Lung (tissue), 12 donors: ENCODE measurements around the gene TEX2. TPM values are rescaled to one million over a fixed set of nuclear protein-coding genes. Genes with fewer than 3 reads are reported as not detected.
A peak's percentile ranks its signal among the peaks of the same experiment; 100 is the strongest.

Experiments used
- ATAC-seq: fragments of 200-7000 bp; cut with Tn5 transposase; one replicate; pipeline ENCODE4 v1.9.1; 2020; ENCODE audit warnings: moderate number of reproducible peaks; ENCODE audit not compliant: insufficient read depth, low FRiP score
- DNase-seq, 3 donors: peaks; one replicate each; pipeline ENCODE4 v3.0.0-alpha.2; 2013 to 2017
- H3K27ac ChIP-seq, 2 donors: one replicate each; pipeline ENCODE4 v1.5.1; 2013; ENCODE audit warnings: mild to moderate bottlenecking in 2 of 2, moderate library complexity in 2 of 2, control low read depth in 1 of 2, inconsistent platforms in 1 of 2, low read depth in 1 of 2, low read length in 1 of 2
- H3K27me3 ChIP-seq, 3 donors: one replicate each; pipeline ENCODE4 v1.5.1; 2013; ENCODE audit warnings: low read length in 2 of 3; ENCODE audit not compliant: control insufficient read depth in 3 of 3, insufficient read depth in 3 of 3
- H3K36me3 ChIP-seq, 4 donors: one replicate each; pipeline ENCODE4 v1.5.1; 2013; ENCODE audit warnings: low read length in 4 of 4, mild to moderate bottlenecking in 1 of 4, moderate library complexity in 1 of 4; ENCODE audit not compliant: control insufficient read depth in 4 of 4, insufficient read depth in 4 of 4
- H3K4me1 ChIP-seq, 5 donors: one replicate each; pipeline ENCODE4 v1.5.1; 2013; ENCODE audit warnings: low read length in 5 of 5, mild to moderate bottlenecking in 2 of 5, moderate library complexity in 1 of 5; ENCODE audit not compliant: control insufficient read depth in 5 of 5, insufficient read depth in 5 of 5
- H3K4me3 ChIP-seq: one replicate; pipeline ENCODE4 v1.5.1; 2013; ENCODE audit warnings: mild to moderate bottlenecking, control low read depth, moderate library complexity
- H3K9ac ChIP-seq, 2 donors: one replicate each; pipeline ENCODE4 v1.5.1; 2013; ENCODE audit warnings: low read length in 2 of 2, control low read depth in 1 of 2; ENCODE audit not compliant: insufficient read depth in 1 of 2
- H3K9me3 ChIP-seq, 4 donors: one replicate each; pipeline ENCODE4 v1.5.1; 2013; ENCODE audit warnings: low read length in 3 of 4, mild to moderate bottlenecking in 1 of 4, moderate library complexity in 1 of 4; ENCODE audit not compliant: control insufficient read depth in 4 of 4, insufficient read depth in 3 of 4
- whole genome bisulfite sequencing, 2 donors: extraction: QIAGEN DNeasy Blood & Tissue Kit; methylation state at CpG; one replicate each; pipeline ENCODE4 v1.1.7; 2013; 5-methylcytosine and 5-hydroxymethylcytosine counted together
- polyA plus RNA-seq, 2 donors: library from polyadenylated mRNA; stranded (reverse); fragments of 200-250 nt; gene quantifications; one replicate each; pipeline ENCODE4 v1.2.1, GENCODE V29; 2013
- total RNA-seq, 2 donors: library from RNA; depleted of rRNA in 1 of 2; stranded (reverse); fragments of >200 nt in 1 of 2; gene quantifications; one replicate each; pipeline ENCODE4 v1.2.1, GENCODE V29; 2014 to 2021
- TF ChIP-seq, protein P1 (sequence below): IDR thresholded peaks from 2 replicates; pipeline ENCODE4 v1.5.1; 2012; ENCODE audit warnings: mild to moderate bottlenecking; ENCODE audit errors: control extremely low read depth, extremely low read depth
- donor health status: control.
- donor health status: control.
- donor health status: Bipolar disorder and iron deficiency.
- donor health status: healthy.
- donor health status: DM: yes; HTN: yes; CAD: no.

Gene TEX2
- total and polyA plus RNA-seq, 4 donors = 10.0 to 42.8 (median 28.8) TPM

DNA sequence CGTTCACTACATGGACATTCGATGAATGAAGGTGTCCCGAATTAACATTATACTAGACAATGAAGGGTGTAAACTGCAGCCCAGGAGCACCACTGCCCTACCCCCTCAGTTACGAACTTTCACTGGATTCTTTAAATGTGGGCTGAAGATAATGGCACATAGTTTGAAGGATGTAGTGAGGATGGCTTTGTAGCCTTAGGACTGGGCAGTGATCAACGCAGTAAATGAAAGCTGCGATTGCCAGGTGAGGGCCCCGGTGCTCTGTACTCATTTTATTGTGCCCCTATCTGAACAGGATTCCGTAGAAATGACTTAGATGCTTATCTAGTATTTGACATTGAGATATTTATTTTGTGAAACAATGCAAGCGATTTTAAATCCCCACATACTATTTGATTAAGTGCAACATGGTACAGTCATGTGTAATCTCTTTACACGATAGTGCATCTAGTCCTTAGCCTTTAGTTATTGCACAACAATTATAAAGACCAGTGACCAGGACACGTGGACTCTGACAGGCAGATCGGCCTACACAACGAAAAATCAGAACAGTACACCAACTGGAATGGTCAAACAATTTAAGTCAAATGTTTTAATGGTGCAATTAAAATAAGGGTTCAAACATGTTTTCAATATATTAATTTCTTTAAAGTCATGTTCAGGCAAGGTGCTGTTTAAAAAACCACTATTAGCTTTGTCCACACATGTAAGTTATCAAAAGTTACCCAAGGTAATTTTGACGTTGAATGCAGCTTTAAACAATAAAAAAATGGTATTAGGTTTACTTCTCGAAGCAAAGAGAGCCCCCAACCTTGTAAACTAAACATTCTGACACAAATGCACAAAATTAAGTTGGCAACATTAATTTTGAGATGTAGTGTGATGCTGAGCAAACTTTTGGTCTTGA lies 115.7 kb downstream of the TEX2 start:
- Histone ChIP-seq H3K27ac (peak overlapping the region; percentile 91 to 93), H3K9ac (peak overlapping the region; percentile 53 to 89), H3K4me1 (peaks cover 3 to 26% (median 11%) of the 10 kb centered on the region in 5 donors), H3K36me3 (peaks cover 2 to 20% (median 7%) of the 10 kb centered on the region in 4 donors), H3K9me3 (no peaks in the 10 kb centered on the region), H3K4me3 (peak overlapping the region; percentile 45), H3K27me3 (no peaks in the 10 kb centered on the region)
- 23 to 33% methylated on average over 15 of the region's 15 CpGs for WGBS, 2 donors
- ATAC-seq (no peak), DNase-seq (peak in 1 of 3 donors; percentile 27)
- TF ChIP-seq, protein P1, sequence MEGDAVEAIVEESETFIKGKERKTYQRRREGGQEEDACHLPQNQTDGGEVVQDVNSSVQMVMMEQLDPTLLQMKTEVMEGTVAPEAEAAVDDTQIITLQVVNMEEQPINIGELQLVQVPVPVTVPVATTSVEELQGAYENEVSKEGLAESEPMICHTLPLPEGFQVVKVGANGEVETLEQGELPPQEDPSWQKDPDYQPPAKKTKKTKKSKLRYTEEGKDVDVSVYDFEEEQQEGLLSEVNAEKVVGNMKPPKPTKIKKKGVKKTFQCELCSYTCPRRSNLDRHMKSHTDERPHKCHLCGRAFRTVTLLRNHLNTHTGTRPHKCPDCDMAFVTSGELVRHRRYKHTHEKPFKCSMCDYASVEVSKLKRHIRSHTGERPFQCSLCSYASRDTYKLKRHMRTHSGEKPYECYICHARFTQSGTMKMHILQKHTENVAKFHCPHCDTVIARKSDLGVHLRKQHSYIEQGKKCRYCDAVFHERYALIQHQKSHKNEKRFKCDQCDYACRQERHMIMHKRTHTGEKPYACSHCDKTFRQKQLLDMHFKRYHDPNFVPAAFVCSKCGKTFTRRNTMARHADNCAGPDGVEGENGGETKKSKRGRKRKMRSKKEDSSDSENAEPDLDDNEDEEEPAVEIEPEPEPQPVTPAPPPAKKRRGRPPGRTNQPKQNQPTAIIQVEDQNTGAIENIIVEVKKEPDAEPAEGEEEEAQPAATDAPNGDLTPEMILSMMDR = no peak

DNA sequence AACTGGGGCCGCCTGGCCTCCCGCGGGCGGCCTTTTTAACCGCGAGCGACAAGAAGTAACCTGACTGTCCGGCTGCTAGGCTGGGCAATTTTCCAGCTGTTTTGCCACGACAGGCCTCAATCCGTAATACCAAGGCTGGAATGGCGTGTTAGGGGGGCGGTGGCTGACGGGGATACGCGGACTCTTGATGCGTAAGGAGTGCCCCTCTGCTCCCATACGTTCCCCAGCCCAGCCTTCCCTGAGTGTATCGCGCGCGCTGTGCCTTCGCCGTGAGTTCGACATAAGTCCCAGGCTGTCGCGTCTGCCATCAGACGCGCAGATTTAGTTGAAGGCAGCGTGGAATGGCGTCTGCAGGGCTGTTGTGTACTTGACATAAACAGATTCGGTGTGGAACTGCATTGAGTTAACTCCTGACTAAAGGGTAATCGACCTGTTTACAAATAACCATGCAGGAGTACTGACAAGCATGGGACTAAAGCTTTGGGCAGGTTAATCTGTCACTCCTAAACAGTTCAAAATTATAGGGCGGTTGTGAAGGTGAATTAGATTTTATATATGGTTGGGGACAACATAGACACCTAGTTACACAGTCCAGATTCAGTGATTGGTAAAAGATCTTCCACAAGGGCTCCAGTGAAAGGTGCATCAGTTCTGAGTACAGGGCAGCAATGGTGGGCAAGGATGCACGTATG lies 116.5 kb downstream of the TEX2 start:
- TF ChIP-seq, protein P1 = no peak
- H3K27ac ChIP-seq = peak overlapping the region; percentile 91 to 93
- H3K4me3 ChIP-seq = peak overlapping the region; percentile 83
- H3K9me3 ChIP-seq = no peaks in the 10 kb centered on the region
- peak overlapping the region; percentile 53 to 89 for H3K9ac ChIP-seq
- peaks cover 0 to 20% (median 7%) of the 10 kb centered on the region in 4 donors for H3K36me3 ChIP-seq
- WGBS, 2 donors = 2 to 3% methylated on average over 34 of the region's 34 CpGs
- H3K27me3 ChIP-seq = no peaks in the 10 kb centered on the region
- peaks cover 3 to 22% (median 9%) of the 10 kb centered on the region in 5 donors for H3K4me1 ChIP-seq
- peak; percentile 82 to 88 (median 82) for DNase-seq
- peak; percentile 24 for ATAC-seq

DNA sequence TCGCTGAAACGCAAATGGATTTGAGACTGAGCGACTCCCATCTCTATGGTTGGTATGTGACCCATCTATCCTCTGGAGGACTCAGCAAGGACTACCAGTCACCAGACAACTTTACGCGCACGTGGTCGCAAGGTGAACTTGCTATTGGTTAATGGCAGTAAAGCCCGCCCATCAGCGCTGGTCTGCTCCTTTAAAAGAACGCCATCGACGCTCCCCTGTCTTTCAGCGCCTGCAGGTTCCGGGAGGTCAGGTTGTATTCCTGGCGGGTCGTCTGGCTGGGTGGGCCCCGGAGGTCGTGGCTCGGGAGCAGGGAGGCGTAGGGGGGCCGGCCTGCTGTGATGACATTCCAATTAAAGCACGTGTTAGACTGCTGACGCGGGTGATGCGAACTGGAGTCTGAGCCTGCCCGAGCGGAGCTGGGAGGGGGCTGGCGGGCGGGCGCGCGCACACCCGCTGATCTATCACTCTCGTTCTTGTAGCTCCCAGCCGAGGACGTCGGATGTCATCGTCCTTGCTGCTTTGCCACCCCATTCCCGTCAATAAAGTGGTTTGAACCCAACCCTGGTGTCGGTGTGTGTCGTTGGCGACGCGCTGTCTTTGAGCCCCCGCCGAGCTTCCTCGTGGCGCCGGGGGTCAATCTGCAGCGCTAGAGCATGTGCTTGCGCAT lies 117.2 kb downstream of the TEX2 start:
- DNase-seq (peak; percentile 98 to 100 (median 99)), ATAC-seq (peak; percentile 94)
- TF ChIP-seq, protein P1 = no peak
- H3K9ac ChIP-seq = peak overlapping the region; percentile 53 to 89
- H3K4me1 ChIP-seq = peaks cover 3 to 22% (median 9%) of the 10 kb centered on the region in 5 donors
- no peaks in the 10 kb centered on the region for H3K9me3 ChIP-seq
- H3K27me3 ChIP-seq = no peaks in the 10 kb centered on the region
- H3K4me3 ChIP-seq = peak overlapping the region; percentile 83
- WGBS, 2 donors = 0 to 1% methylated on average over 51 of the region's 51 CpGs
- H3K27ac ChIP-seq = peak overlapping the region; percentile 91 to 95
- H3K36me3 ChIP-seq = peaks cover 0 to 15% (median 7%) of the 10 kb centered on the region in 4 donors
